H9 (cell line): ENCODE data around the gene EPC2. TPM values are rescaled to one million over a fixed set of nuclear protein-coding genes. Genes with fewer than 3 reads are reported as not detected.

ENCODE experiments used
- DNase-seq: peaks from one replicate; pipeline ENCODE4 v3.0.0-alpha.2; 2017
- H2AFZ ChIP-seq: one replicate; pipeline ENCODE4 v1.6.1; 2013; ENCODE audit warnings: mild to moderate bottlenecking, low read length, control low read depth, moderate library complexity
- H2AK5ac ChIP-seq: 2 replicates; pipeline ENCODE4 v1.6.1; 2013; ENCODE audit warnings: low read length, control low read depth, mixed read lengths; ENCODE audit not compliant: insufficient read length
- H2BK120ac ChIP-seq: one replicate; pipeline ENCODE4 v1.6.1; 2013; ENCODE audit warnings: low read depth, mild to moderate bottlenecking, low read length, control low read depth, inconsistent platforms; ENCODE audit not compliant: poor library complexity, severe bottlenecking
- H2BK12ac ChIP-seq: 2 replicates; pipeline ENCODE4 v1.6.1; 2013; ENCODE audit warnings: low read length, control low read depth, mixed read lengths, low read depth; ENCODE audit not compliant: insufficient read length
- H2BK15ac ChIP-seq: 2 replicates; pipeline ENCODE4 v1.6.1; 2013; ENCODE audit warnings: low read depth, low read length, control low read depth
- H2BK20ac ChIP-seq: one replicate; pipeline ENCODE4 v1.6.1; 2013; ENCODE audit warnings: low read depth, mild to moderate bottlenecking, low read length, control low read depth, inconsistent platforms; ENCODE audit not compliant: poor library complexity, severe bottlenecking
- H2BK5ac ChIP-seq: 2 replicates; pipeline ENCODE4 v1.6.1; 2013; ENCODE audit warnings: low read length, control low read depth, mixed read lengths; ENCODE audit not compliant: insufficient read length
- H3K14ac ChIP-seq: 2 replicates; pipeline ENCODE4 v1.6.1; 2013; ENCODE audit warnings: low read length, control low read depth; ENCODE audit not compliant: insufficient read depth
- H3K18ac ChIP-seq: 2 replicates; pipeline ENCODE4 v1.6.1; 2013; ENCODE audit warnings: low read depth, mild to moderate bottlenecking, mixed read lengths, low read length, control low read depth; ENCODE audit not compliant: insufficient read length
- H3K23ac ChIP-seq: 2 replicates; pipeline ENCODE4 v1.6.1; 2013; ENCODE audit warnings: low read length, control low read depth, mixed read lengths, low read depth; ENCODE audit not compliant: insufficient read length
- H3K23me2 ChIP-seq: 2 replicates; pipeline ENCODE4 v1.6.1; 2013; ENCODE audit warnings: low read depth, mild to moderate bottlenecking, mixed read lengths, low read length, control low read depth; ENCODE audit not compliant: insufficient read length, poor library complexity, severe bottlenecking
- H3K27ac ChIP-seq: 2 replicates; pipeline ENCODE4 v1.5.1; 2013; ENCODE audit warnings: low read length, control low read depth, mixed read lengths, low read depth; ENCODE audit not compliant: insufficient read length
- H3K27me3 ChIP-seq: 2 replicates; pipeline ENCODE4 v1.6.1; 2013; ENCODE audit warnings: low read length, control low read depth, inconsistent platforms; ENCODE audit not compliant: insufficient read depth
- H3K4ac ChIP-seq: 2 replicates; pipeline ENCODE4 v1.6.1; 2013; ENCODE audit warnings: low read depth, mild to moderate bottlenecking, control low read depth, inconsistent platforms, low read length, moderate library complexity
- H3K4me1 ChIP-seq: 2 replicates; pipeline ENCODE4 v1.6.1; 2013; ENCODE audit warnings: low read length, control low read depth, inconsistent platforms; ENCODE audit not compliant: insufficient read depth
- H3K4me2 ChIP-seq: 2 replicates; pipeline ENCODE4 v1.6.1; 2013; ENCODE audit warnings: low read length, control low read depth, mixed read lengths; ENCODE audit not compliant: insufficient read length, insufficient read depth
- H3K56ac ChIP-seq: 2 replicates; pipeline ENCODE4 v1.6.1; 2013; ENCODE audit warnings: low read depth, mild to moderate bottlenecking, mixed read lengths, low read length, control low read depth; ENCODE audit not compliant: insufficient read length
- H3K79me1 ChIP-seq: 2 replicates; pipeline ENCODE4 v1.6.1; 2013; ENCODE audit warnings: low read depth, mild to moderate bottlenecking, moderate library complexity, low read length, control low read depth, inconsistent platforms; ENCODE audit not compliant: insufficient read depth, poor library complexity, severe bottlenecking
- H3K79me2 ChIP-seq: 2 replicates; pipeline ENCODE4 v1.6.1; 2013; ENCODE audit warnings: low read length, control low read depth, inconsistent platforms; ENCODE audit not compliant: insufficient read depth
- H3K9ac ChIP-seq: 2 replicates; pipeline ENCODE4 v1.6.1; 2013; ENCODE audit warnings: low read length, control low read depth, mixed read lengths; ENCODE audit not compliant: insufficient read length; ENCODE audit errors: extremely low read depth
- H3K9me3 ChIP-seq: one replicate; pipeline ENCODE4 v1.6.1; 2013; ENCODE audit warnings: low read depth, low read length, inconsistent platforms; ENCODE audit not compliant: control insufficient read depth
- H3T11ph ChIP-seq: one replicate; pipeline ENCODE4 v1.6.1; 2013; ENCODE audit warnings: mild to moderate bottlenecking, low read length, control low read depth, inconsistent platforms
- H4K20me1 ChIP-seq: one replicate; pipeline ENCODE4 v1.6.1; 2013; ENCODE audit not compliant: control insufficient read depth, insufficient read length, insufficient read depth
- H4K5ac ChIP-seq: 2 replicates; pipeline ENCODE4 v1.6.1; 2013; ENCODE audit warnings: low read depth, mild to moderate bottlenecking, mixed read lengths, low read length, control low read depth; ENCODE audit not compliant: insufficient read length
- H4K8ac ChIP-seq: replicated peaks from 2 replicates; pipeline ENCODE4 v1.6.1; 2013; ENCODE audit warnings: low read length, control low read depth, mixed read lengths, low read depth; ENCODE audit not compliant: insufficient read length
- H4K91ac ChIP-seq: 2 replicates; pipeline ENCODE4 v1.6.1; 2013; ENCODE audit warnings: low read depth, mild to moderate bottlenecking, moderate library complexity, mixed read lengths, low read length, control low read depth; ENCODE audit not compliant: insufficient read length
- H3K27ac Mint-ChIP-seq, 3 experiments: 2 replicates in 2 of 3; 3 replicates in 1 of 3; pipeline ENCODE4 v1.8.0; 2020 to 2021; ENCODE audit warnings: mixed read lengths in 3 of 3, mild to moderate bottlenecking in 1 of 3, moderate library complexity in 1 of 3
- H3K27me3 Mint-ChIP-seq: 2 replicates; pipeline ENCODE4 v1.8.0; 2021; ENCODE audit warnings: low read depth, mild to moderate bottlenecking, moderate library complexity, mixed read lengths
- H3K36me3 Mint-ChIP-seq, 3 experiments: 2 replicates in 2 of 3; 3 replicates in 1 of 3; pipeline ENCODE4 v1.8.0; 2020 to 2021; ENCODE audit warnings: low read depth in 3 of 3, mixed read lengths in 3 of 3; ENCODE audit not compliant: insufficient read depth in 1 of 3
- H3K4me1 Mint-ChIP-seq, 2 experiments: 2 replicates each; pipeline ENCODE4 v1.8.0; 2020; ENCODE audit warnings: mixed read lengths in 2 of 2
- H3K4me3 Mint-ChIP-seq, 2 experiments: 2 replicates in 1 of 2; 3 replicates in 1 of 2; pipeline ENCODE4 v1.8.0; 2020 to 2021; ENCODE audit warnings: mild to moderate bottlenecking in 2 of 2, mixed read lengths in 2 of 2, moderate library complexity in 1 of 2
- H3K9me3 Mint-ChIP-seq, 2 experiments: 2 replicates in 1 of 2; 3 replicates in 1 of 2; pipeline ENCODE4 v1.8.0; 2020; ENCODE audit warnings: mild to moderate bottlenecking in 2 of 2, mixed read lengths in 2 of 2, moderate library complexity in 1 of 2
- CTCF ChIP-seq: fragments of 200-600 bp; sonication (generic); conservative IDR thresholded peaks from 3 replicates; pipeline ENCODE4 v1.8.0; 2021; ENCODE audit warnings: antibody characterized with exemption, mild to moderate bottlenecking
- WGBS: extraction: QIAGEN DNeasy Blood & Tissue Kit; methylation state at CpG from one replicate; pipeline ENCODE4 v1.1.7; 2013; ENCODE audit warnings: missing lambda C conversion rate, low lambda C conversion rate, mixed read lengths; ENCODE audit not compliant: insufficient read length; ENCODE audit errors: extremely low coverage; 5-methylcytosine and 5-hydroxymethylcytosine counted together
- total RNA-seq: library from RNA; stranded (reverse); gene quantifications from 2 replicates; pipeline ENCODE4 v1.2.1, GENCODE V29; 2021

Gene EPC2
- total RNA-seq, 1 experiment from 2014 or later: 31.3 TPM

- Histone ChIP-seq H3K23me2 (no peaks in the 10 kb centered on the region), H3K14ac (no peak overlapping the region), H2BK120ac (no peak overlapping the region), H3K56ac (no peak overlapping the region), H3K4ac (no peak overlapping the region), H3K23ac (no peak overlapping the region), H3K9me3 (no peaks in the 10 kb centered on the region), H3K79me2 (peaks cover 7% of the 10 kb centered on the region; the same call in 1 of the 2 replicates), H4K91ac (no peak overlapping the region), H2BK15ac (no peak overlapping the region), H4K20me1 (no peaks in the 10 kb centered on the region), H2BK12ac (no peak overlapping the region), H3K79me1 (peaks cover 5% of the 10 kb centered on the region), H3K27ac (no peak overlapping the region), H3K9ac (no peak overlapping the region), H3K4me1 (no peaks in the 10 kb centered on the region; the same call in 1 of the 2 replicates), H2AFZ (no peak overlapping the region), H3K4me2 (no peak overlapping the region), H2BK5ac (no peak overlapping the region), H3K18ac (no peak overlapping the region), H4K5ac (no peak overlapping the region), H2BK20ac (no peak overlapping the region), H2AK5ac (no peak overlapping the region), H3K27me3 (no peaks in the 10 kb centered on the region), H4K8ac (no peak overlapping the region), H3T11ph (no peak overlapping the region)
- DNase-seq: no peak
- Mint-ChIP-seq H3K27me3 (no peaks in the 10 kb centered on the region), H3K36me3 (peaks cover 9 to 16% (median 15%) of the 10 kb centered on the region in 3 experiments), H3K4me1 (peaks cover 37 to 44% of the 10 kb centered on the region in 2 experiments), H3K27ac (peak overlapping the region in 1 of 3 experiments; percentile 31; a peak in 3 of 7 replicates), H3K9me3 (peaks cover 4 to 8% of the 10 kb centered on the region in 2 experiments; a peak in 4 of 5 replicates), H3K4me3 (no peak overlapping the region)
- no peak for TF ChIP-seq CTCF
- WGBS: 100% methylated on average over 1 of the region's 5 CpGs
Observed at GRCh38 chr2:148721991-148722777, 77.6 kb downstream of the EPC2 start.
